HG03097 (cell line): ENCODE data around the gene ZNF365.

Source experiments
- ATAC-seq: cut with Tn5 transposase; IDR thresholded peaks from one replicate; pipeline ENCODE4 v1.9.1; 2021; ENCODE audit not compliant: unreplicated experiment, low FRiP score

Gene ZNF365

DNA sequence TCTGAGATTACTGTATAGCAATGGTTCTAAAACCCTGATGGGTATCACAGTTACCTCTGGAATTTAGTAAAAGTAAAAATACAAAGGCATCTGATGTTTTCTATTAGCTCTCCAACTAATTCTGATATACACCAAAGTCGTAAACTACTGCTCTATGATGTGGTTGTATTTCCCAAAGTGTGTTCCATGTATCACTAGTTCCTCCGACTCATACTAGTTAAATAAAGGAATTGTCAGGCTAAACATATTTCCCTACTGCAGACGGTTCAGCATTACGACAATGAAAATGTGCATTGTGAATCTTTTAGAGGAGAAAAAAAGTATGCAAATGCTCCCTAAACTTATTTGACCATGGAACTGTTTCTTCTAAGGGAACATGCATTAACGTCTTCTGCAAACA is 38.9 kb downstream of the ZNF365 start:
- ATAC-seq = no peak

DNA sequence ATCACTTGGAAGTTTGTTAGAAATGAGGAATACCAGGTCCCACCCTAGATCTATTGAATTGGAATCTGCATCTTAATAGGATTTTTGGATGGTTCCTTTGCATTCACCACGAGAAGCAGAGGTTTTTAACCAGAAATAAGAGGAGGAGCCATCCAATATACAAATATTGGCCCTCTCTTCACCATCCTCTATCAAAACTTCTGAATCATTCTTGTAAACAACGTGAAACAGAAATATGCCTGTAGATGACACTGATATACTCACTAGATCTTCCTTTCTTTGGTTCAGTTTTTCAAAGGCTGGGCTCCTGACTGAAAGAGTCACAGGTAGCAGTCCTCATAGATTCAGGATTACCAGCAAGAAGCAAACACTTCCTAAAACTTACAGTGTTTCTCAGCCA is 39.5 kb downstream of the ZNF365 start:
- no peak for ATAC-seq

DNA sequence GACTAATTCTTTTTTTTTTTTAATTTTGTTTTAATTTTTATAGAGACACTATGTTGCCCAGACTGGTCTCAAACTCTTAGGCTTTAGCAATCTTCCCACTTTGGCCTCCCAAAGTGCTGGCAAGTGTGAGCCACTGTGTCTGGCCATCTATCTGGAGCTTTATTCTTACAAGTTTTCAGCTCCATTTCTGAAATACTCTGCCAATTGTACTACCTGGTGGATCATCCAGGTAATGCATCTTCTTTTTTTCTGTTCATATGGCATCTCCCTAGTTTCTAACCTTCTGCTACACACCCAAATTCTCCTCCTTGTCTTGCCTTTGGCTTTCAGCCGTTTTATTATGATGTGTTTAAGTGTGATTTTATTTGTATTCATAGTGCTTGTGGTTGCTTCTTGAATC is 40.2 kb downstream of the ZNF365 start:
- no peak for ATAC-seq

DNA sequence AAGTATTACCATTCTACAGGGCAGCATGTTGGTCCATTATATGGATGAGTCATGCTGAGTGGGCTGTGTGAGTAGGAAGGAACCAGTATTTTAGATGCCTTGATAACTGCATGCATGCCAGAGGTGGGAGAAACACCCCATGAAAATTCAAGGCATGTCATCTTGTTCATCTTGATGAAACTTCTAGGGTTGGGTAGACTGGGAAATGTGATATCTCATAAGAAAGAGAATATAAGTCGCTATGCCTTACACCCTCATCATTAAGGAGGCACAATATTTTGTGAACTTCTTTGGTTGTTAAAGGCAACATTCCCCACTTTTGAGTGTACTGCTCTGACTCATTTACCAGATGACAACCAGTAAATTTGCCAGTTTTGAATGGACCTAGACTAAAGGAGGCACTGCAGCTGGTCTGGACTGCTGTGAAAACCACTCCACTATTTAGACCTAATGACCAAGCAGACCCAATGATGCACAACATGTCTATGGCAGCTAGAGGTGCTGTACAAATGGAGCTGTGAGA is 48.0 kb downstream of the ZNF365 start:
- no peak for ATAC-seq

DNA sequence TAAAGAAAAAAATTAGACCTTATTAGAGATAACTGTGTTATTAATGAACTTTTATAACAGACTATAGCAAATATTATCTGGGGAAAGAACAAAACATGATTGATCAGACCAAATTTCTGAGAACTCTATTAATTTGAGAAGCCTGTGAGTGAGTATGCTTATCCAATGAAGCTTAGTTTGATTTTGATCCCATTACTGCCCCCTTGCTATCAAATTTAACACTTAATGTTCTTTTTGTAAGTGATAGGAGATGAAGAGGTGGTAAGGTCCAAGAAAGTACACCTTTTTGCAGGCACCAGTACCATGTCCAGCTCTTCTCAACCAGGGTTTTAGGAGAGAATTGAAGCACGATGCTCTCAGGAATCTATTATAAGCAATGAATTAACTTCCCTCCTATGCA is 49.9 kb downstream of the ZNF365 start:
- ATAC-seq = no peak

DNA sequence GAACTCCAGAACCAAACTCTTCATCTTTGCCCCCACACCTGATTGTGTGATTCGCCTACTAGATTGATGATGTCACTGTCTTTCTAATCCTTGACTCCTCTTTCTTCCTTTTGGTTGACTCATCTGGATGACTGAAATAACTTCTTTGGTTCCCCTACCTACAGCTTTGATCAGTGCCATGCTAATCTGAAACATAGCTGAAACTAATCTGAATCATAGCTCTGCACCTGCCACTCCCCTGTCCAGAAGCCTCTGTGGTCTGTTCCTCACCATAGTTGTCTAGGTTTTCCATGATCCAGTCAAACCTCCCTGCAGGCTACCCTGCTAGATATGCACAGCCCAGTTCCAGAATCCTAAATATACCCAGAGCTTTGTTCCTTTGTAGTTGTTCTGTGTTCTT is 51.9 kb downstream of the ZNF365 start:
- no peak for ATAC-seq

DNA sequence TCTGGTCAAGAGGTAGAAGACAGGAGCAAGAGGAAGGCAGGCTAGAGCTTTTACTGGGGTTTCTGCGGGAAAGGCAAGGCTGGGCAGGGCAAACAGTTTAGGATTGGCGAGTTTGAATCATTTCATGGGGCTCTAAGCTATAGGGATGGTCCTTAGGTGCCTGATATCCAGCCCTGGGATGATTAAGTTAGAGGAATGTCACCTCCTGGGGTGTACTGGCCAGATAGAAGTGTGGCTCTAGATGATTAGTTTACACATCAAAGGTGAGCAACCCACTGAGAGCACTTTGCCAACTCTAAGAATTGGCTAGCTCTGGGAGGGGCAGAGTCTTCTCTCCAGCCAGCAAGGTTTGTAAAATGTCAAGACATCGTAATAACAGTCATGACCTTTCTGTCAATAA is 52.4 kb downstream of the ZNF365 start:
- ATAC-seq = no peak

DNA sequence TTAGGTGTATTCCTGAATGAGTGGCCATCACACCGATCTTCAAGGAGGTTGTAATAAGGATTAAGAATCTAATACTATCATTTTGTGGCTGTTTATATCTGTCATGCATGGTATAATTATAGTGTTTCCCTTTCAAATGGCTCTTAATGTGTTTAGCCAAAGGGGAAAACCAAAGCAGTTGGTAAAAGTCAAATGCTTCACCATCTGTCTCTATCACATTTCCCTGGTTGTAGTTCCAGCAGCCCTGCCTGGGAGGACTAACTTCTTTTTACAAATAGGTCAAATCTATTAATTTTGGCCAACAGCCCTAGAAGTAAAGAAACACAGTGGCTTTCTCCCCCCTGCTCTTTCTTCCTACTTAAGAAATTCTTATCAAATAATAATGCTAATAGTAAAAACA is 56.7 kb downstream of the ZNF365 start:
- ATAC-seq = no peak

DNA sequence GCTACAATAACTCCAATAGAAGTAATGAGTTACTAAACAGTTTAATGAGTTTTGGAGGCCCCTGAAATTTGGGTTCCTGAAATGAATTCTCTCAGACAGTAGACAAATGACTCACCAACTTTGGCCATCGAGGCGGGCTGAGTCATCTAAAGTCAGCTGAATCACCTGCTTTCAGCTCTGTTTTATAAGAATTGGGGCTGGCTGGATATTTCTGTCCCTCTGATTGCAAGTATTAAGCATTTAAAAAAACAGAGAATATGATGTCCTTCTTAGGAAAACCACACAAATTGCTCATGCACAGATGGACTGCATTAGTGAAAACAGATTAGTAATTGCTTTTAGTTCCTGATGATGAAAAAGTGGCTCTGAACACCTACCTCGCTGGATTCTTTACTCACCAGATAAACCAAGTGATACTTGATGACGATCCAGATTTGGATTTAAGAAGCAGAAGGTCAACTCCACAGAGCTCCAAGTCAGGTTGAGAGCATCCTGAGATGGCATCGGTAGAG is 59.1 kb downstream of the ZNF365 start:
- ATAC-seq = peak; percentile 77

DNA sequence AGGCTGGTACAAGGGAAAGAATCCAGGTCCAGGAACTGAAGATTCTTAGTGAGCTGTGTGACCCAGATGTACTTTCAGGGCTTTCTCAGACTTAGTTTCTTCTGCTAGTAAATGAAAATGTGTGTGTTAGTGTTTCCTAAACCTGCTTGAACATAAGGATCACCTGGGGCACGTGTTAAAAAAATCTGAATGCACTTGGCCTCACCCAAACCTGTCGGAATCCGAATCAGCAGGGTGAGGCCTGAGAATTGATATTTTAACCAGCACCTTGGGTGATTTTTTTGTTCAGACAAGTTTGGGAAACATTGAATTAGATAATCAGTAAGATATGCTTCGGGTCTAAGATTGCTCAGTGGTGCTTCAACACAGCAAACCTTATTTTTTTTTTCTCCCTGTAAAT is 59.7 kb downstream of the ZNF365 start:
- ATAC-seq = no peak

DNA sequence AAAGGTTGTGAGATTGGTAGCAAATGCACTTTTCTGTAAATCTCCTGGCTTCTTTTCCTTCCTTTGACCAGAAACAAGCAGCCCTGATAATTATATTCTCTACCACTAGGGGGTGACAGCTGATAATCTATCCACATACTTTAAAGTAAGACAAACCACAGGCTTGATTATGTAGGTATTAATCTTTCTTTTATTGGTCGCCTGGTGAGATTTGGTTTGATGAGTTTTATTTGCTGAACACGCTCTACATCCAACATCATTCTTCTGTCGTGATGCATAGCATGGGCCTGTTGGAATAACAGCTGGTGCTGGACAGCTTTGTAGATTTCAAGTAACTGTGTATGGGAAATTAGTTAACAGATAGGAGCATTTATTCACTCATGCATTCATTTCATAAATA is 63.5 kb downstream of the ZNF365 start:
- ATAC-seq = no peak

DNA sequence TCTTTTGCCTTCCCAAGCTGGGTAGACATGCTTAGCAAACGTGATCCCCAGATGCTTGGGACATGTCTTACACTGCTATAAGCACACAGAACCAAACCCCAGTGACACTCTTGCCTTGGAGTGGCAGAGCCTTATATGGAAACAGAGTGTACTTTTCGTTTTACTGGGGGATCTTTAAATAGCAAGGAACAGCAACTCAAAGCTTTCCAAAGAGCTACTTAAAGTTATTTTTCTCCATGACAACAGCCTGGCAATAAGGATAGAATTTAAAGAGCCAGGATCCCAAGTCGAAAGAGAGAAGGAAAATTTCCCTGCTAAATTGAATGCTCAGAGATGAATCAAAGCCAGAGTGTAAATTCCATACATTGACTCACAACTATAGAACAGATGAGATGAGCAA is 67.8 kb downstream of the ZNF365 start:
- no peak for ATAC-seq

DNA sequence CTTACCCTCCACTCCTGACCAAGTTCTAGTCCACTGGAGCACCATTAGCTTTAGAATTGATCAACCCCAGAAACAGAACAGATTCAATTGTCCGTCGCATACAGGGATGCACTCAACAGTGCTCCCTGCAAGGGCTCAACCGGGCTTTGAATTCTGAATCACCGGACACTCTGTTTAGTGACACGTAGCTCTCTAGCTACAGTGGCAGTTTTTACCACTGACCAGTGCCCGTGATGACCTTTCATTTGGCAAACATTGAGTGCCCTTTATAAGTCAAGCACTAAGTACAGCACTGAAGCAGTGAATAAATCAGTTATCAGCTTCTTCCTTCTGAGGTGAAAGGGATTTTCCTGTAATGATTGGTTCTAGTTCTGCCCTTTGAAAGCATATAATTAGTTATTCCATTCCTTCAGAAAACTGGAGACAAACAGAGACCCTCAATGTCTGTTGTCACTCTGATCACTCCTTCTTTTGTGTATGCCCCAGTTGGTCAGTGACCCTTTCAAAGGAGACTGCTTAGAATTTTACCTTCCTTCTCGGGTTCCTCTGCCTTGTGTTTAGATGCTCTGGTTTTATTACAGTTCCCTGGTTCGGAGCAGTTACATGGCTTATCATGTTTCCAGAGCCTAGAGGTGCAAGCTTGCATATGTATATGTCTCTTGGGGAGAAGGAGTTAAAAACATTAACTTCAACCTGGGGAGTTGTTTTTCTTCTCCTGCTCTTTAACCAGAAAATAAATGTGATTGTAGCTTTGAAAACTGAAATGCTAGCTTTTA is 68.9 kb downstream of the ZNF365 start:
- no peak for ATAC-seq

DNA sequence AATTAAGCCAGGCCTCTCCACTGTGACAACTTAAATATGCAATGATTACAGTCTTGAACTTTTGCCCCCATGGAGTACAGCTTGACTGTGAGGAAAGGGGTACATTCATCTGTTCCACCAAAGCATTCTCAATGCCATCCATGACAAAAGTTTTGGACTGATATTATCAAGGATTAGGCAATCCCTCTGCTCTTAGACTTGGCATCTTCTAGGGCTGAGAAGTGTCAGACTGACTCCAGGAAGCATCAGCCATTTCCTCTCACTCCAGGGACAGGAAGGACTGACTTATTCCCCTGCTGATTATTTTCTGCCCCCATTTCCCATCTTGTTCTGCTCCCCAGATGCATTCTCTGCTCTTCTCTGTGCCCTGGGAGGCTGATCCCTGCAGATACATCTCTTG is 69.7 kb downstream of the ZNF365 start:
- ATAC-seq = no peak

DNA sequence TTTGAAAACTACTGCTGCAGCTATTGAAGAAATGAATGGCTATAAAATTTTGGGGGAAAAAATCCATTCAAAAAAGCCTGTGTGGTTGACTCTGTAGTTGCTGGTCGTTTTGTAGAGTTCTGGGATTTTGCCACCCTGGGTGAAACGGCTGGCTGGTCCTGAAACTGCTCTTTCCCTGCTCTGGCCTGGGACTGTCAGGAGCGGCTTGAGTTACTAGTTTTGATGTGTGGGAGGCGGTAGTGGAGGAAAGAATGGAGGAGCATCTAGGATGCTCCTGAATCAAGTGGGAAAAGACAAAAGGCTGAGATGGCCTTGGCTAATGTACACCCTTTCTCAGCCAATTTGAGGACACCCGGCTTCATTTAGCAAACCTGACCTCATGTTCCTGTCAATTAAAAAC is 72.5 kb downstream of the ZNF365 start:
- no peak for ATAC-seq

DNA sequence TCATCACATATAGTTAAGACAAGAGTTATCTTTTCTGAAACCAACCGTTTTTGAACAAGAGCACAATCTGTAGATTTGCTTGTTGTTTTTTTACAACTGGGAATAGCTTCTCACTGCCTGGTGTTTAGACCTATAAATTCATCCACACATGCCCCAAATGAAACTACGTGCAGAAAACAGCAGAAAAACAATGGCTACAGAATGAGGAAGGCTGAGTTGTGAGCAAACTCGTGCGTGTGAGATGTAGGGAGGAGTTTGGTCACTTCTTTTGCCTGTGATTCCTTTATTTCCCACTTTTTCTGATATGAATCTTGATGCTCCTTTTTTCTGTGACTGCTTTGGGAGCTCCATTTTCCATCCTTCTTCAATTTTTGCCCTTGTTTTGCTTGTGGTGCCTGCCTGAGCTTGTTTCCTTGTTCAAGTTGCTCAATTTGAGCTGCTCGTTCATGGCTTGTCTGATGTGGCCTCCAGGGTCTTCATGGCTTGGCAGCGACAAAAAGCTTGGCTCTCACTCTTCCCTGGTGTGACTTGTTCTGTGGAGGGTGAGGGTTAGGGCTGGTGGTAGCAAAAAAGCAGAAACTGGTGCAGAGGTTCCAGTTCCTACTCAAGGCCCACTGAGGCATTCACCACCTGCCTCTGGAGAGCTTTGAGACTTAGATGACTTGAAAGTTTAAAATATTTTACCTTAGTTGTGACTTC is 76.9 kb downstream of the ZNF365 start:
- ATAC-seq = no peak

DNA sequence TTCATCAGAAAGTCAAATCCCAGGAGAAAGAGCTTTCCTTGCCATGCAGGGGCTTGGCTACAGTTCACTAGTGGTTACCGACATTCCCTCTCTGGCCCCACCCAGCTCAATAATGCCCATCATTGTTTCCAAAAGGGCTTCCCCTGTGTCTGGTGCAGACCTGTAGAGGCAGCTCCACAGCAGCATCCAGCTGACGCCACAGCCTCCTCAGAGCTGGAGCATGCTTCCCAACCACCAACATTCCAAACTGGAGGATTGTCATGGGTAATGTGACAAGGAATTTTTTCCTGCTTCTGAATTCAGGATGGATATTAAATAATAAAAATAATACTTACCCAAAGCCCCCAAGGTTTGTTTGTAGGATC is 77.4 kb downstream of the ZNF365 start:
- ATAC-seq = no peak
